Spleen (tissue), 7 donors: ENCODE measurements around the gene ITFG1.

ENCODE experiments used
- CTCF ChIP-seq, 11 experiments: fragments of 200-600 bp in 7 of 11; fragments of 450-650 bp in 4 of 11; sonication (generic) in 4 of 11; IDR thresholded peaks in 8 of 11; conservative IDR thresholded peaks in 3 of 11; 1 replicate in 7 of 11; 2 replicates in 4 of 11; pipeline versions ENCODE4 v1.4.0 to v1.8.0; 2016 to 2021; ENCODE audit warnings: antibody characterized with exemption in 11 of 11, inconsistent platforms in 4 of 11, mild to moderate bottlenecking in 1 of 11
- POLR2A ChIP-seq, 3 donors: fragments of 450-650 bp; IDR thresholded peaks; one replicate each; pipeline ENCODE4 v1.5.1; 2017; ENCODE audit warnings: antibody characterized with exemption in 3 of 3, mild to moderate bottlenecking in 1 of 3
- donor health status: DM: no; HTN: no; CAD: no; lungs with moderate emphysema.
- donor health status: DM: no; HTN: no; CAD: no.
- donor health status: DM: no; HTN: no; CAD: no.

GRCh38 chr16:47139561-47140185 lies 321.2 kb downstream of the ITFG1 start:
- TF ChIP-seq CTCF (IDR thresholded peaks at IDR 0.05 in 8 of 11, conservative IDR thresholded peaks at IDR 0.05 in 3 of 11) = no peak
- no peak for TF ChIP-seq POLR2A (IDR thresholded peaks at IDR 0.05)
